GM12873 (cell line): ENCODE measurements around the gene TDRD7.

Experiments used
- TF ChIP-seq, protein P1 (sequence below): IDR thresholded peaks from 2 replicates; pipeline ENCODE4 v1.5.1; 2012; ENCODE audit warnings: low read depth, mild to moderate bottlenecking, moderate library complexity, low read length, control low read depth; ENCODE audit not compliant: insufficient read depth; ENCODE audit errors: missing control alignments

The TDRD7 gene

DNA sequence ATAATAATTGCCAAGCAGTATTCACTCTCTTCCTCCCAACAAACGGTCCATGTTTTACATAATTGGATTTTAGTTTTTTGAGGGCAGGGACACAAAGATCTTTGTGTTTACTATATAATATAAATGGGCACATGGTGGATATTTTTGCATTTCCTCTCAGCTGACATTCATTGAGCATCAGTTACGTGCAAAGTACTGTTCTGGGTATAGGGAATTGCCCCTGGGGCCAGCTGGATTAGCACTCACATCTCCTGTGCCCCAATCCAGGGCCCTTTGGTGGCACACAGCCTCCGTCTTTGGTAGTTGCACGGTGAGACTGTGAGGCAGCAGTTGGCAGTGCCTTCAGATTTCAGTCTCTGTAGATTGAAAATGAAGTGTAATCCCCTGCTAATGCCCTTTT is 1.6 kb downstream of the TDRD7 start:
- TF ChIP-seq, protein P1, sequence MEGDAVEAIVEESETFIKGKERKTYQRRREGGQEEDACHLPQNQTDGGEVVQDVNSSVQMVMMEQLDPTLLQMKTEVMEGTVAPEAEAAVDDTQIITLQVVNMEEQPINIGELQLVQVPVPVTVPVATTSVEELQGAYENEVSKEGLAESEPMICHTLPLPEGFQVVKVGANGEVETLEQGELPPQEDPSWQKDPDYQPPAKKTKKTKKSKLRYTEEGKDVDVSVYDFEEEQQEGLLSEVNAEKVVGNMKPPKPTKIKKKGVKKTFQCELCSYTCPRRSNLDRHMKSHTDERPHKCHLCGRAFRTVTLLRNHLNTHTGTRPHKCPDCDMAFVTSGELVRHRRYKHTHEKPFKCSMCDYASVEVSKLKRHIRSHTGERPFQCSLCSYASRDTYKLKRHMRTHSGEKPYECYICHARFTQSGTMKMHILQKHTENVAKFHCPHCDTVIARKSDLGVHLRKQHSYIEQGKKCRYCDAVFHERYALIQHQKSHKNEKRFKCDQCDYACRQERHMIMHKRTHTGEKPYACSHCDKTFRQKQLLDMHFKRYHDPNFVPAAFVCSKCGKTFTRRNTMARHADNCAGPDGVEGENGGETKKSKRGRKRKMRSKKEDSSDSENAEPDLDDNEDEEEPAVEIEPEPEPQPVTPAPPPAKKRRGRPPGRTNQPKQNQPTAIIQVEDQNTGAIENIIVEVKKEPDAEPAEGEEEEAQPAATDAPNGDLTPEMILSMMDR = no peak

DNA sequence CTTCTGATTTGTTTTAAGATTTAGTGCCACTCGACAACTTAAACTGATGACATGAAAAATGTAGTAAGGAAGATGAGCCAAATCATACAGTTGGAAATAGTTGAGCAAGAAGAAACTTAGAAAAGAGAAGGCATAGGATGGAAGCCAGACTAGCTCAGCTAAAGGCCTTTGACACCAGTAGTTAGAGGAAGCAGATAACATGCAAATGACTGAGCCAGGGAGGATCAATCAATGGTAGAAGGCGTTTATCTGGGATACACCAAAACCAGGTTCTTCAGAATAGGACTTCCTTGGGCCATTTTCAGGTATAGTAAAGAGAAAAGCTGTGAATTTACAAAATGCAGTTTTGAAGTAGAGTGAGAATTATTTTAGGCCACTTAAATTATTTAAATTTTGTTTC is 3.2 kb downstream of the TDRD7 start:
- TF ChIP-seq, protein P1 = no peak

DNA sequence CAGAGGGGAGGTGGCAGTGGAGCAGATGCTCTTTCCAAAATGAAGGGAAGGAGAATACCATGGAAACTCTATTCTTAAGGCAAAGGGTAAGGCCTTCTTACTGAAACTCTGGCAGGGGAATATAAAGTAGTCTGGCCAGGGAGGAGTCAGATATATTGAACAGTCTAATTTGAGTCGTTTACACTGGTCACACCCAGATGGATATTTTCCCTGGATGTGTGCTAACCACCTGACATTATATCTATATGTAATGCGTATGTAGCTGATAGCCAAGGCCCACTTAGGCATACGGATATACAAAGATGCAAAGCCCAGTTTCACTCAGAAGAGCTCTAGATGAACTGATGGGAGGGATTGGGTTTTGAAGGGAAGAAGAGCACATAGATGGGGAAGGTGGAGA is 7.0 kb downstream of the TDRD7 start:
- TF ChIP-seq, protein P1 = no peak

DNA sequence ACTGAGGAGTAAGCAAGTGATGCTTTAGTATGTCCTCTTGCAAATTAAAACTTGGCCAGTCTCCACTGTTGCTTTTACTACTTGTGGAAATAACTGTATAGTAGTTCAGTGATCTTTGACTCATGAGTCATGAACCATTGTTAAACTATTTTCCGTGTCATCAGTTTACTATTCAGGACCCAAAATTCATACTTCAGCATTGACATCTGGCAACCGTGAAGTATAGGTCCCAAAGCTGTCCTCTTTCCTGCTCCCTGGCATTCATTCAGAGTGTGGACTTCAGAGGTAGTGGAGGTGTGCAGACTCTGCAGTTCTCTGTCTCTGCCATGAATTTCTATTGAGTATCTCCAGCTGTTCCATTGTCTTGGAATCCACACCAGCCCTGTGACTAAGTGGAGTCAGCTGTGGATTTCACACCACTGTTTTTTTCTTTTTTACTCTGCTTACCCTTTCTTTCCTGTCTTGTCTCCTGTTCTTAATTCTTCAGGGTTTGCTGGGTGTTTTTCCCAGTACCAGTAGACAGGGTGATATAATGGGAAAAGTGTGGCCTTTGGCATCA is 7.5 kb downstream of the TDRD7 start:
- TF ChIP-seq, protein P1 = no peak

DNA sequence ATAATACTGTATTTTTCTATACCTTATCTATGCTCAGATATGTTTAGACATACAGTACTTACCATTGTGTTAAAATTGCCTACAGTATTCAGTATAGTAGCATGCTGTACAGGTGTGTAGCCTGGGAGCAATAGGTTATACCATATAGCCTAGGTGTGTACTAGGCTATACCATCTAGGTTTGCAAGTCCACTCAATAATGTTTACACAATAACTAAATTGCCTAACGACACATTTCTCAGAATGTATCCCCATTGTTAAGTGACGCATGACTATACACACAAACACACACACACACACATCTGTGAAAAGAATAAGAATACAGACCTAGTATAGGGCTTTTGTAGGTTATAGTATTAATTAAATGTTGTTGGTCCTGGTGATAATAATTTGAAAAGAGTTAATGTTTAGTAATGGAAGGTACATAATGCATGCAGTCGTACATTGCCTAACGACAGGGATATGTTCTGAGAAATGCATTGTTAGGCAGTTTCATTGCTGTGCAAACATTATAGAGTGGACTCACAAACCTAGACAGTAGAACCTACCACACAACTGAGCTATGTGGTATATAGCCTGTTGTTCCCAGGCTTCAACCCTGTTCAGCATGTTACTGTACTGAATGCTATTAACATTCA is 13.6 kb downstream of the TDRD7 start:
- TF ChIP-seq, protein P1 = no peak

DNA sequence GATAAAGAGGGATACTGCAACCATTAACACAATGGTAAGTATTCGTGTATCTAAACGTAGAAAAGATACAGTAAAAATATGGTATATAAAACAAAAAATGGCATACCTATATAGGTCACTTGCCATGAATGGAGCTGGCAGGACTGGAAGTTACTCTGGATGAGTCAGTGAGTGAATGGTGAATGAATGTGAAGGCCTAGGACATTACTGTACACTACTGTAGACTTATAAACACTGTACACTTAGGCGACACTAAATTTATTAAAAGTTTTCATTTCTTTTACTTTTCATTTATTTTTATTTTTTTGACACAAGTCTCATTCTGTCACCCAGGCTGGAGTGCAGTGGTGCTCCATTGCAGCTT is 14.1 kb downstream of the TDRD7 start:
- TF ChIP-seq, protein P1 = no peak

DNA sequence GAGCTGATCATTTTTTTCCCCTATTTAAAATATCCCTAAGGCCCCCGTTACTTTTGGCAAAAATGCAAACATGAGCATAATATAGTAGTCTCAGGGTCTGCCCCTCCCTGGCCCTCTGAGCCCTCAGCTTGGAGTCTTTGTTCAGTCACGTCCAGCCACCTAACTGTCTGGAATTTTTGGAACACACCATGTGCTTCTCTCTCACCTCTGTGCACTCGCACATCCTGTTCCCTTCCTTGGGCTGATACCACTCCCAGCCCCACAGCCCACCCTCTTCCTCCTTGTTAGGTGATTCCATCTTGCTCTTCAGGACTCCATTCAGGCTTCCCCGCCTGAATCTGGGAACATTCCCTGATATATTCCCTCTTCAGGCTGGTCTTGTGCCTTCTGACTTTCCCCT is 16.0 kb downstream of the TDRD7 start:
- TF ChIP-seq, protein P1 = no peak
